HG02571 (cell line): ENCODE data around the gene GPR63.

Experiments
- ATAC-seq: cut with Tn5 transposase; IDR thresholded peaks from one replicate; pipeline ENCODE4 v1.9.1; 2021; ENCODE audit warnings: mild to moderate bottlenecking, moderate library complexity; ENCODE audit not compliant: unreplicated experiment

GPR63 gene, protein sequence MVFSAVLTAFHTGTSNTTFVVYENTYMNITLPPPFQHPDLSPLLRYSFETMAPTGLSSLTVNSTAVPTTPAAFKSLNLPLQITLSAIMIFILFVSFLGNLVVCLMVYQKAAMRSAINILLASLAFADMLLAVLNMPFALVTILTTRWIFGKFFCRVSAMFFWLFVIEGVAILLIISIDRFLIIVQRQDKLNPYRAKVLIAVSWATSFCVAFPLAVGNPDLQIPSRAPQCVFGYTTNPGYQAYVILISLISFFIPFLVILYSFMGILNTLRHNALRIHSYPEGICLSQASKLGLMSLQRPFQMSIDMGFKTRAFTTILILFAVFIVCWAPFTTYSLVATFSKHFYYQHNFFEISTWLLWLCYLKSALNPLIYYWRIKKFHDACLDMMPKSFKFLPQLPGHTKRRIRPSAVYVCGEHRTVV

GRCh38 chr6:96837081-96837971, at the start of gene GPR63:
GPR63 (minus strand) TSS chr6:96837477; CDS start chr6:96799731, 37,746 bp downstream.
- peak; percentile 92 for ATAC-seq

DNA sequence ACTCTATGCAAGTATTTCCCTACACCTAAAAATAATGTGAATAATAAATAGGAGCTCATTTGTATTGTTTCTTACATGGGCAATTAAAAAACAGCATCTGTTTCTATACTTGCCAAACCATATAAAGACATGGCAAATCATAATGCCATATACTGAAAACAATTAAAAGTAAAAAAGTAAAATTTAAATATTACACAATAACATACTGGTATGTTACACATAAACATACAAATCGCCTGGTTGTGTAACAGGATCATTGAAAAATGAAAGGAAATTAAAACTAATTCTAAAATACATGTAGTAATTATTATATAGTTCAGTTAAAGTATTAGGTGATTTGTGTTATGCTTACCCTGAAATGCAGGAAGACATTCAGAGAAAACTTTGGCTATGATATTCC, 49.2 kb upstream of the GPR63 start:
- no peak for ATAC-seq

- ATAC-seq = peak; percentile 81
Observed at GRCh38 chr6:96885187-96885631, 47.9 kb upstream of the GPR63 start.

DNA sequence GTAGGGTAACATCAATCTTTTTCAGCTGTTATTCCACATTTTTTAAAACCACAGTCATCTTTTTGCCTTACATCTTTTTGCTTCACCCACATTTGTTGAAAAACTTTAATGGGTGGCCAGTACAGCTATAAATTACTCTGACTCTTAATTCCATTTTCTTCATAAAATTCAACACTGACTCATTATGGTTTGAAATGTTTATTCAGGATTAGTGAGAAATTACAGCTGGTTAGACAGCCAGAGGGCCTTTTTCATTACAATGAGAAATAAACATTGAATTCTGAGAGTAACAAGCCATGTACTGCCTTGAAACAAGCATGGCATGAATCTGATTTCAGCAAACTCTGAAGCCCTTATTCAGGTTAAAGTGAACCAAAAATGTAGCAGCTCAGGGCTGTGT, 40.9 kb upstream of the GPR63 start:
- ATAC-seq = no peak

DNA sequence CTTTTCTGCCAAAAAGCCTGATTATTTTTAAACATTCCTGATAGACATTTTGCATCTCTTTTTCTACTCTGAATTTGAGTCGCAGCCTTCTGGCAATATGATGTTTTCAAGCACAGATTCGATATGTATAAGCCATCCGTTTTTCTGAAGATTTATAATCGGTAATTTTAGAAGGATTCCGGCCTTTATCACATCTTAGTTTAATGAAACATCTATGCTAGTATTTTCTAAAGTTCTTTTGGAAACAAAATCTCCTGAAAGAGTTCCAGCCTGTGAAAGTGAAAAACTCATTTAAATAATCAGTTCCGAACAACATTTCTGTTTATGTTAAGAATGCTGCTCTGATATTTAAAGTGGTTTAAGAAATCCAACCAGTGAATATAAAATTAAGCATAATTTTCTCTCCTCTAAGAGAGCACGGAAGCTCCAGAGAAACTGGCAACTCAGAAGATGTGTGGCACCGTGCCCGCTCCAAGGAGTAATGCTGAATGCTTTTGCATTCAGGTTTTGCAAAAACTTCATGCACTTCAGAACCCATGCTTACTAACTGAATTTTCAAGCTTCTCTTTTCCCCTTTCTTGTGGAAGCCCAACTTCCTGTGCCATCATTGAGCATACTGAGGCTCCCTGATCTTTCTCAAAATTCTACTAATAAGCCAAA, 39.7 kb upstream of the GPR63 start:
- ATAC-seq = no peak

GRCh38 chr6:96872976-96873375, 35.7 kb upstream of the GPR63 start:
- ATAC-seq = no peak

- no peak for ATAC-seq
Observed at GRCh38 chr6:96865055-96865405, 27.8 kb upstream of the GPR63 start.

- no peak for ATAC-seq
Observed at GRCh38 chr6:96864216-96865054, 27.2 kb upstream of the GPR63 start.

- no peak for ATAC-seq
Observed at GRCh38 chr6:96862560-96862959, 25.3 kb upstream of the GPR63 start.

DNA sequence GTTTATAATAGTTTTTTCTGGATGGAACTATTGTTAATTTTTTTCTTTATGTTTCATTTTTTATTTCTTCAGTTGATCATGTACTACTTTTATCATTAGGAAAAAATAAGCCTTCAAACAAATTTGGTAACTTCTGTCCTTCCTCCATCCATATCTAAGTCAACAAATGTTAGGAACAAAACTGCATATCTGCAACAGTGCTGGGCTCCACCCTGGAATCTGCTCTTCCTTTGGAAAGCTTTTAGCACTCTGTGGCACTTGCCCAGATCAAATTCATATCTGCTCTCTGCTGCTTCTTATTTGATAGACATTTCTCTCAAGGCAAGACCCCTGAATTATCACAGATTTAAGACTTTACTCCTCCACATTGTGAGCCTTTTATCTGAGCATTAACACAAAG, 24.3 kb upstream of the GPR63 start:
- ATAC-seq = no peak

DNA sequence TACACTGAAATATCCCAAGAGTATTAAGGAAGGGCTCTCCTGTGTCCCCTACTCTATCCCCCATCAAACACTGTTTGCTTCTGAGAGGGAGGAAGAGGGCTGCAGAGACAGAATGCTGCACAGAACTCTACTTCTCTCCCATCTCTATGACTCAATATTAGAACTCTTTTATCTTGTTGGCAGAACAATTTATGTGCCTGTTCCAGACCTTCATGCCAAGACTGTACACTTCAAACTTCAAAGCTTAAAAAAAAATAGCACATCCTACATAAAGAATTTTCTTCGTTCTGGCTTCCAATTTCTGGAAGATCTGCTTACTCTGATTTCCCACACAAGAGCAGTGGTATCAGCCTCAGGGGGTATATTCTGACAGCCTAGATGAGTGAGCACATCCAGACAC, 19.6 kb upstream of the GPR63 start:
- no peak for ATAC-seq

- no peak for ATAC-seq
Observed at GRCh38 chr6:96853083-96853482, 15.8 kb upstream of the GPR63 start.

DNA sequence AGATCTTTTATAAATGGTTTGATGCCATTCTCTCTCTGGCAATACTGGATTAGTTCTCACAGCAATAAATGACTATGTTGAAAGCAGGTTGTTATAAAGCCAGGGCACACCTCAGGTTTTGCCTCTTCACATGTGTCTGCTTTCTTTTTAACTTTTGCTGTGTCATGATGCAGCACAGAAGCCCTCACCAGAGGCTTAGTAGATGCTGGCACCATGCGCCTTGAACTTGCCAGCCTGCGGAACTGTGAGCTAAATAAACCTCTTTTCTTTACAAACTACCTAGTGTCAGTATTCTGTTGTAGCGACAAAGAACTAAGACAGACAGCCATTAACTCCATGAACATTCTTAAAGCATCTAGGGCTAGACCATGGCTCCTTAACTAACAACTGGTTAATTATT, 15.3 kb upstream of the GPR63 start:
- no peak for ATAC-seq

GRCh38 chr6:96851858-96852257, 14.6 kb upstream of the GPR63 start:
- ATAC-seq = no peak

GRCh38 chr6:96849615-96850014, 12.3 kb upstream of the GPR63 start:
- ATAC-seq = no peak

DNA sequence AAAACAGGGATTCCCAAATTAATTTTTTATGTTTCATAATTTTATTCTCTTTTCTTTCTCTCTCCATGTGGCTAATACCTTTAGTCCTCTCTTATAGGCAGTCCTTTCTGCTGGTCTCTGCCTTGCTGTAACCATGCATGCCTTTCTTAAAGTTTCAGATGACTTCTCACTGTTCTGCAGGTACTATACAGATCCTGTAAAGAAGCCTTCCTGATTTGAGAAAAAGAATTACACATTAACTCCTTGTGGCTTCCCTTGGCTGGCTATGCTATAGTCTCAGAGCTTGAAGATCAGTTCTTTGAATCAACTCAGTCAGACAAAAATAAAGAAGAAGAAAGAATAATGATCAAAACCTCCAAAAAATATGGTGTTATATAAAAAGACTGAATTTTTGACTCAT, 7.3 kb upstream of the GPR63 start:
- ATAC-seq = no peak

DNA sequence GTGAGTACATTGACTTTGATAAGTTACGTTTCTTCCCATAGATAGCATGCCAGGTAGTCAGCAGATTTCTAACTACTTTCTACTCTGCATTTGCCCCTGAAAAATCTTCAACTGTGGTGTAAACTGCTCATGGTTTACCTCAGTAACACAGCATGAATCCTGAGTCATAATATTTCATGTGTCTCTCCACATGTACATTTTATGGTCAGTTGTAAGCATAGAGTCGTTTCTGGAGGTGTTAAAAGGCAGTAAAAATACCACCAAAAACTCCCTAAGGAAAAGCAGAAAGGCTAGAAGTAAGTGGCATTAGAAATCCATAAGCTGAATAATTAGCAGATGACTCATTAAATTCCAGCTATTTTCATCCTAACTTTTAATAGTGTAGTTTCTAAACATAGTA, 4.1 kb upstream of the GPR63 start:
- ATAC-seq = no peak

DNA sequence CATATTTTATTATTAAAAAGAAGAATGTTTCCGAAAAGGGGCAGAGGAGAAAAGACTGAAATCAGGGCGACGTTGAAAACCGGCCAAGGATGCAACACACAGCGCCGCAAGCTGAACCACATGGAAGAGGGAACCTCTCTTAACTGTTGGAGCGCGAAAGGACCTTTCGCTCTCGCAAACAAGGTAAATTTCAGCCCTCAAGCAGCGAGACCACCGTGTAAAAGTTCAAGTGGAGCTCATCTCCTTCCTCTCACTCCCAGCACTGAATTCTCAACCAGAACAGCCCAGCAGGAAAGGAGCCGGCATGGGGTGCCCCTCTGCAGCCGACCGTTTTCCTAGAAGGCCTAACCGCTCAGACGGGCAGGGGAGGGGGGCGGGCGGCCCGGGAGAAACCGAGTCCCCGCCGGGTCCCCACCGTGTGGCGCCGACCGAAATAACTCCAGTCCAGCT, 621 bp downstream of the GPR63 start:
- peak; percentile 13 for ATAC-seq

DNA sequence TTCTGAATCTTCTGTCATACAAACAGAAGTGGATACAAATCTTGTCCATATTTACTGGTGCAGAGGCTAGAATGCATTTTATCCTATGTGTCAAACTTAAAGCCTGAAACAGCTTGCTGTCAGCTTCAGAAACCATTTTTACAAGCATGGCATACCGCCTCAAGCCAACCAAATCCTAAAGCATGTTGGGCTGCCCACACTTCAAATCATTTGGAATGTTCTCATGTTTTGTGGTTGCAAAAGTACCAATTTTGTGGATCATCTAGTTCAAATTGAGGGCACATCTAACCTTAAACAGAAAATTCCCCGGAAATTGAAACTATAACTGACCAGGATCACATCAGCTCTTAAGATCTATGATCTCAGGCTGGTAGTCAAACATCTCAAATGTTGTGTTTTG, 3.2 kb downstream of the GPR63 start:
- no peak for ATAC-seq

DNA sequence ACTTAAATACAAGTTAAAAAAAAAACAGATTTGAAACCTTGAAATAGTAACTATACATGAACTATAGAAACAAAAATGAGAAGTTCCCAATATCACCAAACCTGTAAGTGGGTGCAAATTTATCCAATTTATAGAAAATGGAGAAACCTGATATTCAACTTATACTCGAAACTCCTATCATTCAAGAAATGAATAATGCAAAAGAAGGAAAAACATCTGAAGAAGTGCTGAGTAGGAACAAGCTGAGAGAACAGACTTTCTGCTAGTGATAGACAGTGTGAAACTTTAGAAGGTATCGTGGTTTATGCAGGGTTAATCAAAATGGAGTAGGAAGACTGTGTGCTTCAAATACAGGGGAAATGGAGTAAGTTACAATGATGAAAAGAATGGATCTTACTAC, 4.5 kb downstream of the GPR63 start:
- no peak for ATAC-seq

- ATAC-seq = no peak
Observed at GRCh38 chr6:96826865-96827264, 10.4 kb downstream of the GPR63 start.
